H9 (cell line): ENCODE measurements around the gene TMPRSS5. TPM values are rescaled to one million over a fixed set of nuclear protein-coding genes. Genes with fewer than 3 reads are reported as not detected.

Experiments
- DNase-seq: peaks from one replicate; pipeline ENCODE4 v3.0.0-alpha.2; 2017
- H2AFZ ChIP-seq: one replicate; pipeline ENCODE4 v1.6.1; 2013; ENCODE audit warnings: mild to moderate bottlenecking, low read length, control low read depth, moderate library complexity
- H2AK5ac ChIP-seq: 2 replicates; pipeline ENCODE4 v1.6.1; 2013; ENCODE audit warnings: low read length, control low read depth, mixed read lengths; ENCODE audit not compliant: insufficient read length
- H2BK120ac ChIP-seq: one replicate; pipeline ENCODE4 v1.6.1; 2013; ENCODE audit warnings: low read depth, mild to moderate bottlenecking, low read length, control low read depth, inconsistent platforms; ENCODE audit not compliant: poor library complexity, severe bottlenecking
- H2BK12ac ChIP-seq: 2 replicates; pipeline ENCODE4 v1.6.1; 2013; ENCODE audit warnings: low read length, control low read depth, mixed read lengths, low read depth; ENCODE audit not compliant: insufficient read length
- H2BK15ac ChIP-seq: 2 replicates; pipeline ENCODE4 v1.6.1; 2013; ENCODE audit warnings: low read depth, low read length, control low read depth
- H2BK20ac ChIP-seq: one replicate; pipeline ENCODE4 v1.6.1; 2013; ENCODE audit warnings: low read depth, mild to moderate bottlenecking, low read length, control low read depth, inconsistent platforms; ENCODE audit not compliant: poor library complexity, severe bottlenecking
- H2BK5ac ChIP-seq: 2 replicates; pipeline ENCODE4 v1.6.1; 2013; ENCODE audit warnings: low read length, control low read depth, mixed read lengths; ENCODE audit not compliant: insufficient read length
- H3K14ac ChIP-seq: 2 replicates; pipeline ENCODE4 v1.6.1; 2013; ENCODE audit warnings: low read length, control low read depth; ENCODE audit not compliant: insufficient read depth
- H3K18ac ChIP-seq: 2 replicates; pipeline ENCODE4 v1.6.1; 2013; ENCODE audit warnings: low read depth, mild to moderate bottlenecking, mixed read lengths, low read length, control low read depth; ENCODE audit not compliant: insufficient read length
- H3K23ac ChIP-seq: 2 replicates; pipeline ENCODE4 v1.6.1; 2013; ENCODE audit warnings: low read length, control low read depth, mixed read lengths, low read depth; ENCODE audit not compliant: insufficient read length
- H3K23me2 ChIP-seq: 2 replicates; pipeline ENCODE4 v1.6.1; 2013; ENCODE audit warnings: low read depth, mild to moderate bottlenecking, mixed read lengths, low read length, control low read depth; ENCODE audit not compliant: insufficient read length, poor library complexity, severe bottlenecking
- H3K27ac ChIP-seq: 2 replicates; pipeline ENCODE4 v1.5.1; 2013; ENCODE audit warnings: low read length, control low read depth, mixed read lengths, low read depth; ENCODE audit not compliant: insufficient read length
- H3K27me3 ChIP-seq: 2 replicates; pipeline ENCODE4 v1.6.1; 2013; ENCODE audit warnings: low read length, control low read depth, inconsistent platforms; ENCODE audit not compliant: insufficient read depth
- H3K4ac ChIP-seq: 2 replicates; pipeline ENCODE4 v1.6.1; 2013; ENCODE audit warnings: low read depth, mild to moderate bottlenecking, control low read depth, inconsistent platforms, low read length, moderate library complexity
- H3K4me1 ChIP-seq: 2 replicates; pipeline ENCODE4 v1.6.1; 2013; ENCODE audit warnings: low read length, control low read depth, inconsistent platforms; ENCODE audit not compliant: insufficient read depth
- H3K4me2 ChIP-seq: 2 replicates; pipeline ENCODE4 v1.6.1; 2013; ENCODE audit warnings: low read length, control low read depth, mixed read lengths; ENCODE audit not compliant: insufficient read length, insufficient read depth
- H3K56ac ChIP-seq: 2 replicates; pipeline ENCODE4 v1.6.1; 2013; ENCODE audit warnings: low read depth, mild to moderate bottlenecking, mixed read lengths, low read length, control low read depth; ENCODE audit not compliant: insufficient read length
- H3K79me1 ChIP-seq: 2 replicates; pipeline ENCODE4 v1.6.1; 2013; ENCODE audit warnings: low read depth, mild to moderate bottlenecking, moderate library complexity, low read length, control low read depth, inconsistent platforms; ENCODE audit not compliant: insufficient read depth, poor library complexity, severe bottlenecking
- H3K79me2 ChIP-seq: 2 replicates; pipeline ENCODE4 v1.6.1; 2013; ENCODE audit warnings: low read length, control low read depth, inconsistent platforms; ENCODE audit not compliant: insufficient read depth
- H3K9ac ChIP-seq: 2 replicates; pipeline ENCODE4 v1.6.1; 2013; ENCODE audit warnings: low read length, control low read depth, mixed read lengths; ENCODE audit not compliant: insufficient read length; ENCODE audit errors: extremely low read depth
- H3K9me3 ChIP-seq: one replicate; pipeline ENCODE4 v1.6.1; 2013; ENCODE audit warnings: low read depth, low read length, inconsistent platforms; ENCODE audit not compliant: control insufficient read depth
- H3T11ph ChIP-seq: one replicate; pipeline ENCODE4 v1.6.1; 2013; ENCODE audit warnings: mild to moderate bottlenecking, low read length, control low read depth, inconsistent platforms
- H4K20me1 ChIP-seq: one replicate; pipeline ENCODE4 v1.6.1; 2013; ENCODE audit not compliant: control insufficient read depth, insufficient read length, insufficient read depth
- H4K5ac ChIP-seq: 2 replicates; pipeline ENCODE4 v1.6.1; 2013; ENCODE audit warnings: low read depth, mild to moderate bottlenecking, mixed read lengths, low read length, control low read depth; ENCODE audit not compliant: insufficient read length
- H4K8ac ChIP-seq: replicated peaks from 2 replicates; pipeline ENCODE4 v1.6.1; 2013; ENCODE audit warnings: low read length, control low read depth, mixed read lengths, low read depth; ENCODE audit not compliant: insufficient read length
- H4K91ac ChIP-seq: 2 replicates; pipeline ENCODE4 v1.6.1; 2013; ENCODE audit warnings: low read depth, mild to moderate bottlenecking, moderate library complexity, mixed read lengths, low read length, control low read depth; ENCODE audit not compliant: insufficient read length
- H3K27ac Mint-ChIP-seq, 3 experiments: 2 replicates in 2 of 3; 3 replicates in 1 of 3; pipeline ENCODE4 v1.8.0; 2020 to 2021; ENCODE audit warnings: mixed read lengths in 3 of 3, mild to moderate bottlenecking in 1 of 3, moderate library complexity in 1 of 3
- H3K27me3 Mint-ChIP-seq: 2 replicates; pipeline ENCODE4 v1.8.0; 2021; ENCODE audit warnings: low read depth, mild to moderate bottlenecking, moderate library complexity, mixed read lengths
- H3K36me3 Mint-ChIP-seq, 3 experiments: 2 replicates in 2 of 3; 3 replicates in 1 of 3; pipeline ENCODE4 v1.8.0; 2020 to 2021; ENCODE audit warnings: low read depth in 3 of 3, mixed read lengths in 3 of 3; ENCODE audit not compliant: insufficient read depth in 1 of 3
- H3K4me1 Mint-ChIP-seq, 2 experiments: 2 replicates each; pipeline ENCODE4 v1.8.0; 2020; ENCODE audit warnings: mixed read lengths in 2 of 2
- H3K4me3 Mint-ChIP-seq, 2 experiments: 2 replicates in 1 of 2; 3 replicates in 1 of 2; pipeline ENCODE4 v1.8.0; 2020 to 2021; ENCODE audit warnings: mild to moderate bottlenecking in 2 of 2, mixed read lengths in 2 of 2, moderate library complexity in 1 of 2
- H3K9me3 Mint-ChIP-seq, 2 experiments: 2 replicates in 1 of 2; 3 replicates in 1 of 2; pipeline ENCODE4 v1.8.0; 2020; ENCODE audit warnings: mild to moderate bottlenecking in 2 of 2, mixed read lengths in 2 of 2, moderate library complexity in 1 of 2
- CTCF ChIP-seq: fragments of 200-600 bp; sonication (generic); conservative IDR thresholded peaks from 3 replicates; pipeline ENCODE4 v1.8.0; 2021; ENCODE audit warnings: antibody characterized with exemption, mild to moderate bottlenecking
- WGBS: extraction: QIAGEN DNeasy Blood & Tissue Kit; methylation state at CpG from one replicate; pipeline ENCODE4 v1.1.7; 2013; ENCODE audit warnings: missing lambda C conversion rate, low lambda C conversion rate, mixed read lengths; ENCODE audit not compliant: insufficient read length; ENCODE audit errors: extremely low coverage; 5-methylcytosine and 5-hydroxymethylcytosine counted together
- total RNA-seq: library from RNA; stranded (reverse); gene quantifications from 2 replicates; pipeline ENCODE4 v1.2.1, GENCODE V29; 2021

The TMPRSS5 gene
- total RNA-seq, 1 experiment from 2014 or later: 0.37 TPM

GRCh38 chr11:113722934-113723333 lies 16.8 kb upstream of the TMPRSS5 start:
- no peak overlapping the region for H3K4me3 Mint-ChIP-seq
- H3K79me1 ChIP-seq: no peaks in the 10 kb centered on the region
- no peak overlapping the region for H3K9ac ChIP-seq
- H3K4me2 ChIP-seq: no peak overlapping the region
- no peak overlapping the region for H3K14ac ChIP-seq
- no peaks in the 10 kb centered on the region for H3K23me2 ChIP-seq
- H2BK15ac ChIP-seq: no peak overlapping the region
- no peaks in the 10 kb centered on the region for H3K27me3 Mint-ChIP-seq
- H3K56ac ChIP-seq: no peak overlapping the region
- no peak overlapping the region for H4K5ac ChIP-seq
- H3K4ac ChIP-seq: no peak overlapping the region
- no peaks in the 10 kb centered on the region for H3K27me3 ChIP-seq
- H3K79me2 ChIP-seq: no peaks in the 10 kb centered on the region
- H3T11ph ChIP-seq: no peak overlapping the region
- no peak for TF ChIP-seq CTCF
- no peak overlapping the region for H3K27ac ChIP-seq
- H4K20me1 ChIP-seq: no peaks in the 10 kb centered on the region
- DNase-seq: no peak
- no peaks in the 10 kb centered on the region for H3K9me3 ChIP-seq
- no peak overlapping the region for H2BK20ac ChIP-seq
- no CpG with 5 or more reads among the region's 3 CpGs for WGBS
- no peak overlapping the region for H2AFZ ChIP-seq
- H3K27ac Mint-ChIP-seq: no peak overlapping the region
- no peaks in the 10 kb centered on the region for H3K4me1 ChIP-seq
- H4K91ac ChIP-seq: no peak overlapping the region
- no peak overlapping the region for H2BK120ac ChIP-seq
- no peak overlapping the region for H3K23ac ChIP-seq
- no peaks in the 10 kb centered on the region for H3K9me3 Mint-ChIP-seq
- H2BK5ac ChIP-seq: no peak overlapping the region
- H4K8ac ChIP-seq: no peak overlapping the region
- H3K36me3 Mint-ChIP-seq: peaks cover 0 to 3% (median 2%) of the 10 kb centered on the region in 3 experiments; a peak in 1 of 7 replicates
- H3K4me1 Mint-ChIP-seq: peaks cover 0 to 10% of the 10 kb centered on the region in 2 experiments; a peak in 3 of 4 replicates
- no peak overlapping the region for H2AK5ac ChIP-seq
- no peak overlapping the region for H3K18ac ChIP-seq
- H2BK12ac ChIP-seq: no peak overlapping the region
